ENCODE data around the gene PDPK1.

Gene PDPK1

DNA sequence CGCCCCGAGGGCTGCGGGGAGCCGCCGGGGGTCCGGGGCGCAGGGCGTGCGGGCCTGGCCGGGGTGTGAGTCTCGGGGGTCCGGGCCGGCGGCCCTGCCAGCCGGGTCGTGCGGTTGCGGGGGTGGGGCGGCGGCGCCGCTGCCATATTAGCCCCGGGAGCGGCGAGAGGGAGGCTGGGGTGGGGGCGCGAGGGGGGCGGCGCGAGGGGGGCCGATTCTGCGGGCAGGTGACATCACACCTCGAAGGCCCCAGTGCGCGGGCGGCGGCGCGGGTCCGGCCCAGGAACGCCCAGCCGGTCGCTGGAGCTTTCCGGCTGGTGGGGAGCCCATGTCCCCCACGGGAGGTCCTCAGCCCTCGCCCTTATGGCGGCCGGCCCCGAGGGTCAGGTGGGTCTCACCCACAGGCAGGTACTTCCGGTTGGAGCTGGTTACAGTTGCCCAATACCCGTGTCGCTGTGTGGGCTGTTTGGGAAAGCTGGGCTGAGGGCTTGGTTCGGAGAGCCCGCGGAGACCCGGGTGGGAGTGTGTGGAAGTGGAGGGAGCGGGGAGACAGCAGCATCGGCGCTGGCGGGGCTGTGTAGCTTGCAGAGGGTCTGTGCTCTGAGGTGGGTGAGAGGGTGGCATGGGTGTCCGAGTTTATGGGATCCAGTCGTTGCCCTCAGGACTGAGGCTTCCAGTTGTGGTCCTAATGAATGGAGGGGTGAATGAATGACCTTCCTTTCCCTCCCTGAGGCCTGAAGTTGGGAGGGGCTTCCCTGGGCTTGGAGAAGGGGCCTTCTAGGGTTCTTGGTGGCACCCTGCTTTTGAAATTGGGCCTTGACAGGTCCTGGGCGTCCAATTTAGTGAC lies 23.3 kb upstream of the PDPK1 start:
- peak overlapping the region; percentile 71 for H3K18ac ChIP-seq (ENCODE audit: low read length)
- H3K4me2 ChIP-seq (ENCODE audit: low read length), result peak overlapping the region; percentile 91
- no peak overlapping the region for H2BK120ac ChIP-seq (ENCODE audit: low read depth, low read length)
- peaks cover 53% of the 10 kb centered on the region for H3K79me2 ChIP-seq (ENCODE audit: control insufficient read depth, insufficient read depth, low read length)
- peak overlapping the region; percentile 98 for H3K56ac ChIP-seq (ENCODE audit: low read length)
- H3K36me3 ChIP-seq (ENCODE audit: control insufficient read depth, insufficient read depth, low read length), result no peaks in the 10 kb centered on the region
- H3K4me3 ChIP-seq (ENCODE audit: low read length), result peak overlapping the region; percentile 73
- no peak overlapping the region for H4K5ac ChIP-seq (ENCODE audit: low read length)
- peaks cover 2% of the 10 kb centered on the region for H3K4me1 ChIP-seq (ENCODE audit: control insufficient read depth, low read depth, low read length)
- peak overlapping the region; percentile 84 for H3K4ac ChIP-seq (ENCODE audit: low read depth, low read length)
- DNase-seq, result peak; percentile 55
- no peak overlapping the region for H2AK5ac ChIP-seq (ENCODE audit: low read length)
- peak overlapping the region; percentile 89 for H3K9ac ChIP-seq (ENCODE audit: low read length)
- WGBS (ENCODE audit: extremely low coverage, insufficient coverage, low lambda C conversion rate), result no CpG with 5 or more reads among the region's 63 CpGs
- no peak overlapping the region for H4K8ac ChIP-seq (ENCODE audit: low read depth, low read length)
- no peak overlapping the region for H3K23ac ChIP-seq (ENCODE audit: low read length)
- no peak overlapping the region for H2BK5ac ChIP-seq (ENCODE audit: low read length)
- no peak overlapping the region for H3K27ac ChIP-seq (ENCODE audit: low read depth, low read length)
- H3K27me3 ChIP-seq (ENCODE audit: insufficient read depth, low read length, poor library complexity), result no peaks in the 10 kb centered on the region
- H2BK15ac ChIP-seq (replicated peaks; ENCODE audit: low read depth), result no peak overlapping the region
- peaks cover 17% of the 10 kb centered on the region for H3K79me1 ChIP-seq (ENCODE audit: low read length)

DNA sequence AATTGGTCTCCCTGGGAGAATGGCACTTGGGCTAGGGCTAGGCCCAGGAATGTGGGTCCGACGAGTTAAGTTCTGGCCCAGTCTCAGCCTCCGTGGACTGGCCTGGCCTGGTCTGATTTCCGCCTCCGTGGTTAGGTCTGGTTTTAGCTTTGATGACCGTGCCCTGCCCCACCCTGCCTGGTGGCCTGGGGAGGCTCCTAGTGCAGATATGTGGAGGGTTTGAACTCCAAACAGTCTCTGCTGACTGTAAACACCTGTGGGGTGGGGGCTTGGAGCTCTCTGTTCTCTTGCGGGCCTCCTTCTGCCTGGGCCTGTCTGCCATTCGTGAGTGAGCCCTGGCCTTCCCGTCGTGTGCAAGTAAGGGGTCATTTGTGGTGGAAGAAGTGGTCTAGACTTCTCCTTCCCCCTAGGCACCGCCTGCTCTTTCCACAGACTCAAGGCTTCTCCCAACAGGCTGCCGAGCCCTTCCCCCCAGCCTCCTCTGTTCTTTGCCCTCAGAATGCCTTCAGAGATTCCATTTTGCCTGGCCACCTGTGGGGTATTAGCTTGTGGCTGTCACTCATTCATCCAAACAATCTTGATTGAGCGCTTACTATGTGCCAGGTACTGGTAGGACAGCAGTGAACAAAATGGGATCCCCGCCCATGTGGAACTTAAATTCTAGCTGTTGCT lies 22.5 kb upstream of the PDPK1 start:
- Histone ChIP-seq H3K79me1 (ENCODE audit: low read length) (peaks cover 17% of the 10 kb centered on the region), H3K36me3 (ENCODE audit: control insufficient read depth, insufficient read depth, low read length) (no peaks in the 10 kb centered on the region), H2BK15ac (replicated peaks; ENCODE audit: low read depth) (no peak overlapping the region), H3K4ac (ENCODE audit: low read depth, low read length) (no peak overlapping the region), H3K4me1 (ENCODE audit: control insufficient read depth, low read depth, low read length) (peaks cover 2% of the 10 kb centered on the region), H4K5ac (ENCODE audit: low read length) (no peak overlapping the region), H3K18ac (ENCODE audit: low read length) (no peak overlapping the region), H2BK120ac (ENCODE audit: low read depth, low read length) (no peak overlapping the region), H3K4me2 (ENCODE audit: low read length) (peak overlapping the region; percentile 91), H3K79me2 (ENCODE audit: control insufficient read depth, insufficient read depth, low read length) (peaks cover 53% of the 10 kb centered on the region), H2BK5ac (ENCODE audit: low read length) (no peak overlapping the region), H3K27me3 (ENCODE audit: insufficient read depth, low read length, poor library complexity) (no peaks in the 10 kb centered on the region), H4K8ac (ENCODE audit: low read depth, low read length) (no peak overlapping the region), H3K56ac (ENCODE audit: low read length) (peak overlapping the region; percentile 85), H2AK5ac (ENCODE audit: low read length) (no peak overlapping the region), H3K4me3 (ENCODE audit: low read length) (peak overlapping the region; percentile 57), H3K27ac (ENCODE audit: low read depth, low read length) (no peak overlapping the region), H3K9ac (ENCODE audit: low read length) (peak overlapping the region; percentile 89), H3K23ac (ENCODE audit: low read length) (no peak overlapping the region)
- no peak for DNase-seq
- WGBS (ENCODE audit: extremely low coverage, insufficient coverage, low lambda C conversion rate), result no CpG with 5 or more reads among the region's 14 CpGs

DNA sequence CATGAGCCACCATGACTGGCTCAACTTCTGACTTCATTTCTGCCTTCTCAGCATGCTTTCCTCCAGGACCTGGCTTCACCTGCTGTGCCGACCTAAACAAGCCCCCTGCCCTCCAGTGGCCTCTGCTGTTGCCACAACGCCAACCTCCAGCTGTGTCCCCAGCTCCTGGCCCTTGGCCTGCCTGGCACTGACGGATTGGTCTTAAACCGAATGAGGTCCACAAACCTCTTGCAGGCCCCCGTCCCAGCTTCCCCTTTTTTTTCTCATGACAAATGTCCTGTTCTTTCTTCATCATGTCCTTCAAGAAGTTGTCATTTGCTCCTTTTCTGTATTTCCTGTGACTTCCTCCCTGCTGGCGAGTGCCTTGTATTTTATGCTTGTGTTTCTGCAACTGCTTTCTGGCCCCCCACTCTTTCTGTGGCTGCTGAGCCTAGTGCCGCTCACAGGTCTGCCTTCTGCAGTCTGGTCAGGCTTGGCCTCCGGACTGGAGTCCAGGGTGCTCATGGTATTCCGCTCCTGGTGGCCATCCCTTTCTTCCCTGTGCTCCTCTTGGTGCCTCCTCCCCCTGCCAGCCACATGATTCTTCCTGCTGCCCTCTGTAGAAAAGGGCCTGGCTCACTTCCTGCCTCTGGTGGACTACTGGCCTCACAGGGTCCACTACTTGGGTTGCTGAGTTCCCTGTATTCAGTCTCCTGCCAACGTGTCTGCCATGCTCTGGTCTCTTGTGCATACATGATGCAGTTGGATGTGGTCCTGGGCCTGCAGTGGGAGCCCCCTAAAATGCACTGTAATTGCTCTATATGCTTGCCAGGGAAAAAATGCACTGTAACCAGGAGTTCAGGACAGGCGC lies 21.2 kb upstream of the PDPK1 start:
- H3K4ac ChIP-seq (ENCODE audit: low read depth, low read length), result no peak overlapping the region
- no peak overlapping the region for H3K27ac ChIP-seq (ENCODE audit: low read depth, low read length)
- H2BK120ac ChIP-seq (ENCODE audit: low read depth, low read length), result no peak overlapping the region
- peaks cover 53% of the 10 kb centered on the region for H3K79me2 ChIP-seq (ENCODE audit: control insufficient read depth, insufficient read depth, low read length)
- no peak overlapping the region for H2BK15ac ChIP-seq (replicated peaks; ENCODE audit: low read depth)
- no peaks in the 10 kb centered on the region for H3K27me3 ChIP-seq (ENCODE audit: insufficient read depth, low read length, poor library complexity)
- H4K5ac ChIP-seq (ENCODE audit: low read length), result no peak overlapping the region
- no peaks in the 10 kb centered on the region for H3K36me3 ChIP-seq (ENCODE audit: control insufficient read depth, insufficient read depth, low read length)
- no peak overlapping the region for H4K8ac ChIP-seq (ENCODE audit: low read depth, low read length)
- no CpG with 5 or more reads among the region's 11 CpGs for WGBS (ENCODE audit: extremely low coverage, insufficient coverage, low lambda C conversion rate)
- no peak for DNase-seq
- H3K56ac ChIP-seq (ENCODE audit: low read length), result no peak overlapping the region
- no peak overlapping the region for H2AK5ac ChIP-seq (ENCODE audit: low read length)
- no peak overlapping the region for H3K4me2 ChIP-seq (ENCODE audit: low read length)
- no peak overlapping the region for H2BK5ac ChIP-seq (ENCODE audit: low read length)
- H3K23ac ChIP-seq (ENCODE audit: low read length), result no peak overlapping the region
- H3K4me3 ChIP-seq (ENCODE audit: low read length), result no peak overlapping the region
- H3K4me1 ChIP-seq (ENCODE audit: control insufficient read depth, low read depth, low read length), result peaks cover 2% of the 10 kb centered on the region
- H3K79me1 ChIP-seq (ENCODE audit: low read length), result peaks cover 19% of the 10 kb centered on the region
- H3K9ac ChIP-seq (ENCODE audit: low read length), result no peak overlapping the region
- no peak overlapping the region for H3K18ac ChIP-seq (ENCODE audit: low read length)

DNA sequence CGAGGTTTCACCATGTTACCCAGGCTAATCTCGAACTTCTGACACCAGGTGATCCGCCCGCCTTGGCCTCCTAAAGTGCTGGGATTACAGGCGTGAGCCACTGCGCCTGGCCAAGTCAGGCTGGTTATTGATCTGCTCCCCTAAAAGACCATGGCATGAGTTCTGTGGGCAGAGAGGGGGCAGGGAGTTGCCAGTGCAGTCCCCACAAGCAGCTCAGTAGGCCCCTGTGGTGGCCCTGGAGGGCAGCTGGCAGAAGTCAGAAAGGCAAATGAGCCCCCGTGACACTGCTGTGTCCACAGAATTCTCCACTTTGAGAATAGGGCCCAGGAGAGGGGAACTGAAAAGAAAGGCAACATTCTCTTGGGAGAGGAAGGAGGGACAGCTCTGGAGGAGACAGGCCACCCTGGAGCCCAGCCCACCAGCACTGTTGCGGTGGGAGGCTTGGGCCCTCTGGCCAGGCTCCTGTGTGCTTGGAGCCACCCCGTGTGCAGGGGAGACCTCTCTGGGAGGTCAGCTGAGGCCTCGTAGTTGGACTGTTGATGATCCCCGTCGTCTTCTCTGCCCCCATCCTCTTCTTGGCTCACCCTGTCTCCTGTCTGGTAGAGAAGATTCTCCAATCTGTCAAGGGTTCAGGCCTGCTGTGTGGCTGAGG lies 19.7 kb upstream of the PDPK1 start:
- H3K4me1 ChIP-seq (ENCODE audit: control insufficient read depth, low read depth, low read length), result peaks cover 2% of the 10 kb centered on the region
- H2BK120ac ChIP-seq (ENCODE audit: low read depth, low read length), result no peak overlapping the region
- H3K27ac ChIP-seq (ENCODE audit: low read depth, low read length), result no peak overlapping the region
- H3K27me3 ChIP-seq (ENCODE audit: insufficient read depth, low read length, poor library complexity), result no peaks in the 10 kb centered on the region
- H3K4ac ChIP-seq (ENCODE audit: low read depth, low read length), result no peak overlapping the region
- H2AK5ac ChIP-seq (ENCODE audit: low read length), result no peak overlapping the region
- H3K56ac ChIP-seq (ENCODE audit: low read length), result no peak overlapping the region
- peaks cover 19% of the 10 kb centered on the region for H3K79me1 ChIP-seq (ENCODE audit: low read length)
- no peak overlapping the region for H3K4me2 ChIP-seq (ENCODE audit: low read length)
- peaks cover 53% of the 10 kb centered on the region for H3K79me2 ChIP-seq (ENCODE audit: control insufficient read depth, insufficient read depth, low read length)
- no peak overlapping the region for H2BK5ac ChIP-seq (ENCODE audit: low read length)
- no peak overlapping the region for H3K23ac ChIP-seq (ENCODE audit: low read length)
- H3K36me3 ChIP-seq (ENCODE audit: control insufficient read depth, insufficient read depth, low read length), result no peaks in the 10 kb centered on the region
- no peak overlapping the region for H3K18ac ChIP-seq (ENCODE audit: low read length)
- no CpG with 5 or more reads among the region's 12 CpGs for WGBS (ENCODE audit: extremely low coverage, insufficient coverage, low lambda C conversion rate)
- H4K8ac ChIP-seq (ENCODE audit: low read depth, low read length), result no peak overlapping the region
- H3K4me3 ChIP-seq (ENCODE audit: low read length), result no peak overlapping the region
- H2BK15ac ChIP-seq (replicated peaks; ENCODE audit: low read depth), result no peak overlapping the region
- no peak overlapping the region for H4K5ac ChIP-seq (ENCODE audit: low read length)
- no peak for DNase-seq
- no peak overlapping the region for H3K9ac ChIP-seq (ENCODE audit: low read length)

DNA sequence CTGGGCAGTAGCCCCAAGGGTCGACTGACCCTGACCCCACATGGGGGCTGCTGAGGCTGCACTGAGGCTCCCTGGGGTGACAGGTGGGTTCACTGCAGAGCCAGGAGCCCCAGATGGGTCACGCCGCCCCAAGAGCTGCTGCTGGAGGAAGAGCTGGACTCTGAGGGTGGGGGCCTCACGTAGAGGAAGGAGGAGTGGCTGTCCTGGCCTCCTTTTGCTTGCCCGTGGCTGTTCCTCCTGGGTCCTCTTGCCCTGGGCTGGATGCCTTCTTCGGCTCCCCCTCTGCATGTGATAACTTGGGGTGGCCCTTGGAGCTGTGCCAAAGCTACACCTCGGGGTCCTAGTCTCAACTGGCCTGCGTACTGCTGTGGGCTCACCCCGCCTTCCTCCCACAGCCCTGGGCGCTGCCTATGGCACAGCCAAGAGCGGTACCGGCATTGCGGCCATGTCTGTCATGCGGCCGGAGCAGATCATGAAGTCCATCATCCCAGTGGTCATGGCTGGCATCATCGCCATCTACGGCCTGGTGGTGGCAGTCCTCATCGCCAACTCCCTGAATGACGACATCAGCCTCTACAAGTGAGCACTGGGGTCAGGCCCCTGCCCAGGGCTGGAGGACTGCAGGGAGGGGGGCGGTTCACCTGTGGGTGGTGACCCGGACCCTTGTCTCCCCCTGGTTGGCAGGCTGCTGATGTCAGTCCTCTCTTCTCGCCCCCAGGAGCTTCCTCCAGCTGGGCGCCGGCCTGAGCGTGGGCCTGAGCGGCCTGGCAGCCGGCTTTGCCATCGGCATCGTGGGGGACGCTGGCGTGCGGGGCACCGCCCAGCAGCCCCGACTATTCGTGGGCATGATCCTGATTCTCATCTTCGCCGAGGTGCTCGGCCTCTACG lies 18.8 kb upstream of the PDPK1 start:
- no peaks in the 10 kb centered on the region for H3K4me1 ChIP-seq (ENCODE audit: control insufficient read depth, low read depth, low read length)
- DNase-seq, result no peak
- H4K8ac ChIP-seq (ENCODE audit: low read depth, low read length), result no peak overlapping the region
- H2AK5ac ChIP-seq (ENCODE audit: low read length), result no peak overlapping the region
- H3K4me3 ChIP-seq (ENCODE audit: low read length), result no peak overlapping the region
- no peak overlapping the region for H2BK120ac ChIP-seq (ENCODE audit: low read depth, low read length)
- H4K5ac ChIP-seq (ENCODE audit: low read length), result no peak overlapping the region
- no peak overlapping the region for H3K56ac ChIP-seq (ENCODE audit: low read length)
- no peak overlapping the region for H3K4ac ChIP-seq (ENCODE audit: low read depth, low read length)
- H3K18ac ChIP-seq (ENCODE audit: low read length), result no peak overlapping the region
- no peaks in the 10 kb centered on the region for H3K36me3 ChIP-seq (ENCODE audit: control insufficient read depth, insufficient read depth, low read length)
- peaks cover 19% of the 10 kb centered on the region for H3K79me1 ChIP-seq (ENCODE audit: low read length)
- H3K27ac ChIP-seq (ENCODE audit: low read depth, low read length), result no peak overlapping the region
- no peak overlapping the region for H2BK5ac ChIP-seq (ENCODE audit: low read length)
- H2BK15ac ChIP-seq (replicated peaks; ENCODE audit: low read depth), result no peak overlapping the region
- peaks cover 51% of the 10 kb centered on the region for H3K79me2 ChIP-seq (ENCODE audit: control insufficient read depth, insufficient read depth, low read length)
- no peak overlapping the region for H3K4me2 ChIP-seq (ENCODE audit: low read length)
- H3K23ac ChIP-seq (ENCODE audit: low read length), result no peak overlapping the region
- no peaks in the 10 kb centered on the region for H3K27me3 ChIP-seq (ENCODE audit: insufficient read depth, low read length, poor library complexity)
- H3K9ac ChIP-seq (ENCODE audit: low read length), result no peak overlapping the region
- WGBS (ENCODE audit: extremely low coverage, insufficient coverage, low lambda C conversion rate), result no CpG with 5 or more reads among the region's 39 CpGs
